Right kidney (tissue), 9 donors: ENCODE results near the gene HACD1.

ENCODE experiments used
- DNase-seq: peaks from one replicate; pipeline ENCODE4 v3.0.0-alpha.2; 2016
- long read RNA-seq, 8 donors: transcript quantifications; one replicate each; lab custom pipeline, GENCODE V29; 2026

HACD1 gene, protein sequence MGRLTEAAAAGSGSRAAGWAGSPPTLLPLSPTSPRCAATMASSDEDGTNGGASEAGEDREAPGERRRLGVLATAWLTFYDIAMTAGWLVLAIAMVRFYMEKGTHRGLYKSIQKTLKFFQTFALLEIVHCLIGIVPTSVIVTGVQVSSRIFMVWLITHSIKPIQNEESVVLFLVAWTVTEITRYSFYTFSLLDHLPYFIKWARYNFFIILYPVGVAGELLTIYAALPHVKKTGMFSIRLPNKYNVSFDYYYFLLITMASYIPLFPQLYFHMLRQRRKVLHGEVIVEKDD
- long read RNA-seq, donor 1, partial matches to known transcripts: 0 of 6 reads
- long read RNA-seq, donor 1, other reads (novel, unspliced or antisense): 5 of 6 reads
- long read RNA-seq, donor 2: 0 reads
- long read RNA-seq, donor 3: 0 reads
- long read RNA-seq, donor 4, partial matches to known transcripts: 0 of 6 reads
- long read RNA-seq, donor 4, other reads (novel, unspliced or antisense): 5 of 6 reads
- long read RNA-seq, donor 5, partial matches to known transcripts: 5 of 6 reads
- long read RNA-seq, donor 5, other reads (novel, unspliced or antisense): 0 of 6 reads
- long read RNA-seq, donor 6, partial matches to known transcripts: 0 of 1 reads
- long read RNA-seq, donor 6, other reads (novel, unspliced or antisense): 0 of 1 reads
- long read RNA-seq, donor 7, partial matches to known transcripts: 6 of 14 reads
- long read RNA-seq, donor 7, other reads (novel, unspliced or antisense): 6 of 14 reads
- long read RNA-seq, donor 8, partial matches to known transcripts: 0 of 7 reads
- long read RNA-seq, donor 8, other reads (novel, unspliced or antisense): 6 of 7 reads

DNA sequence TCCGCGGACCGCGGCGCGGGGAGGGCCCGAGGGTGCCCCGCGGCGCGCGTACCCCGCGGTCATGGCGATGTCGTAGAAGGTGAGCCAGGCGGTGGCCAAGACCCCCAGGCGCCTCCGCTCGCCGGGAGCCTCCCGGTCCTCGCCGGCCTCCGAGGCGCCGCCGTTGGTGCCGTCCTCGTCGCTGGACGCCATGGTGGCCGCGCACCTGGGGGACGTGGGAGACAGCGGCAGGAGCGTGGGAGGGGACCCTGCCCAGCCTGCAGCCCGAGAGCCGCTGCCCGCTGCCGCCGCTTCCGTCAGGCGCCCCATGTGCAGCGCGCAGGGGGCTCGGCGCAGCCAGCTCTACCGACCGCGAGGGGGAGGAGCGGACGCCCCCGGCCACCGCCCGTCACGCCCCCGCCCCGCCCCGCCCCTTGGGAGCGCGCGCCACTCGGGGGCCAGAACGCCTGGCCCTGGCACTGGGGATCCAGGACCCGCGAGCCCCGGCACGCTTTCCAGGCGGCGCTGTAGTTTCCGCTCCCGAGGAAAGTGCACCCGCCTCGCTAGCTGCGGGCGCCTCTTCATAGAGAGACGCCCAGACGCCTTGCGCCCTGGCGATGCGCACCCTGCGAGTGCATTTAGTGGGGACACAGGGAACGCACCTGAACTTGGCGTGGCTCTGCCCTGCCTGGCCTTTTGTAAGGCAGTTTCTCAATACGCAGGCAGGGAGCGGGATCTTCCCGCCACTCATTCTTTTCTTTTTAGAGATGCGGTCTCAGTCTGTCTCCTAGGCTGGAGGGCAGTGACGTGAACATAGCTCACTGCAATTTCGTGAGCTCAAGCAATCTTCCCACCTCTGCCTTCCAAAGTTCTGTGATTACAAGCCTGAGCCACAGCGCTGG is at the start of gene HACD1:
HACD1 (minus strand) TSS at position 344 of the 881 bp plus-strand sequence; CDS start at position 309, 35 bp downstream.
- DNase-seq: peak; percentile 82

DNA sequence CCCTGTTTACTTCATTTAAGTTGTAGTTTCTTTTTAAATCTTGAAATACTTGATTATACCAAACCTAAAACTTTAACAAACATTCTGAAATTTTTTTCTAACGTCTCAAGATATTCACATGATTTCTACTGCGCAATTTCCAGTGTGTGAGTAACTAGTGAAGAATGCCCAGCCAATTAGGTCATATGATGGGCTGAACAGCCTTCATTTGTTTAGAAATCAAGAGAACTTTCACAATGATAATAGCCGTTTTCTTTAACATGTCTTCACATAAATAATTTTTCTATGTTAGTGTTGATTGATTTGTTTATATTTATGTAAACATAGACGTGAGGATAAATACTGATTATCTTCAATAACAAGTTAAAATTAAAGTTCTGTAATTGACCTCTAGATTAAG is 48.6 kb upstream of the HACD1 start:
- no peak for DNase-seq

DNA sequence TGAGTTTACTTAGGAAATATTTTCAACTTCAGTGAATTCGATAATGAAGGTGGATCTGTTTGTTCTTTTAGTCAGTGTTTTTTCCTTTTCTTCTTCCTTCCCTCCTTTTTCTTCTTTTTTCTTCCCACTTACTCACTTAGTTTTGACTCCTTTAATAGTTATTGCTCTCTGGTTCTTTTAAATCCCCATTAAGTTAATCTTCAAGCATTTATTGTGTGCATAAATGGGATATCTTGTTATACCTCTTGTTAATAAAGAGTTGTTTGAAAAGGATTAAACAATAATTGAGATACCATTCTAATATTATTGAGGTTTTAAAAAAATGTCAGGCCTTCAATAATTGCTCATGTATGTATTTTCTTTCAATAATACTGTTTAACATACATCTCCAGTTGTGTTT is 46.3 kb upstream of the HACD1 start:
- no peak for DNase-seq

DNA sequence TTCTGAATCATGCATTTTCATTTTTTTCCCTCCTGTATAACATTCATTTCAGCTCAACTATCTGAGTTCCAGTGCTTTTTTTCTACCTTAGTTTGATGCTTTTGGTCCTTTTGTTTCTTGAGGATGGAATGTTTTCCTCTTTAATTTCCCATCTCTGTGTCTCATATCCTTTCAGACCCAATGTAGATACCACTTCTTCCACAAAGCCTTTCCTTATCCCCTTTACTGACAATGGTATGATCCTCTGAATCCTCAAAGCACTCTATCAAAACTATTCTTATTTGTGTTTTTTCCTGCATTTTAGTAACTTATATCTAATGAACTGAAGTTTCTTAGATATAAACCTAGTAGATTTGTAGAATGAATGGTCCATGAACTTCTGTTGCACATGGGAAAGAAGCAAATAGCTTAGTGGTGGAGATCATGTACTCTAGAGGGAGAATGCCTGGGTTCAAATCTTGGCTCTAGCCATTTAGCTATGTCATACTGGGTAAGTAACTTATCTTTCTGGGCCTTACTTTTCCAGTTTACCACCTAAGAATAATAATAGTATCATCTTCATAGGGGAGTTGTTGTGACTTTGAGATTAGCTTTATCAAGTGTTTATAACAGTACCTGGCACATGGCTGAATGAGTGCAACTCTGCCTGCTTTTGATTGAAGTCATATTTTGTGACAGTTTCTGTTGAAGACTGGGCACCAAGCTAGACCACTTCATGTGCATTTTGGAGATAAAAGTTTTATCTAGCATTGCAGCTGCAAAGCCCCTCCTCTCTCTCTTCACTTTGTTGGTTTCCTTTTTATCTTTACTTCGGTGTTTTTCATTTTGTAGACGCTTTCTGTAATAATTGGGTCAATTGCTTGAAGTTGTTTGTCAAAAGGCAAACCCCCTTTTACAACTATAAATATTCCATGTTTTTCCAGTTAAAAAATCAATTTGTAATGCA is 45.3 kb upstream of the HACD1 start:
- no peak for DNase-seq

- no peak for DNase-seq
Measured at GRCh38 chr10:17661510-17661909, 44.3 kb upstream of the HACD1 start.

DNA sequence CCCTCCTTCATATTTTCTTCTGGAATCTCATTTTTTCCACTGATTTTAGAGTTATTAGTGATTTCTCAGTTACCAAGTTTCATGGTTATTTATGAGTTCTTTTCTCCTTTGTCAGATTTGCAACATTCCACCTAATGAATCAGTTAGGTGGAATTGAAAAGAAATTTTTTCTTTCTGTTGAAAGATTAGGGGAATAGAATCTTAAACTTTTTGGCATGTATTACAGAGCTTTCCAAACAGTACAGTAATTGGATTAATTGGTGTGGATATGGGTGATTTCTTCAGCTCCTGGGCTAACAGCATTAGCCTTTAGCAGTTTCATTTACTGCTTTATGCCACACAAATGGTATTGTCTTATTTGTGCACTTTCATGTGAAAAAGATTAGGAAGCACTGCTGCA is 43.7 kb upstream of the HACD1 start:
- no peak for DNase-seq

- DNase-seq: no peak
Measured at GRCh38 chr10:17659365-17659764, 42.2 kb upstream of the HACD1 start.

DNA sequence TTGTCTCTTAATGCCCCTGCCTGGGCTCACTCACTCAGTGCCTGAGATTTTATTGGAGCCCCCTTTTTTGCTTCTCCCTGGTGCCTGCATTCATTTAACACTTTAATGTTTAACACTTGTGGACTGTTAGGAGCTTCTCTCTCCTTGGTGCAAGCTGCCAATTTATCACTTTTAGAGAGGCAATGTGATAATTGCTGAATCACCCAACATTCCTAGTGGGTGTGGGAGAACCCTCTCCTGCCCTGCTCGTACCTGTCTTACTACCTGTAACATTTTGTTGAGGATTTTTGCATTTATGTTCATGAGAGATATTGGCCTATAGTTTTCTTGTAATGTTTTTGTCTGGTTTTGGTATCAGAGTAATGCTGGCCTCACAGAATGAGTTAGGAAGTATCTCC is 39.9 kb upstream of the HACD1 start:
- no peak for DNase-seq

DNA sequence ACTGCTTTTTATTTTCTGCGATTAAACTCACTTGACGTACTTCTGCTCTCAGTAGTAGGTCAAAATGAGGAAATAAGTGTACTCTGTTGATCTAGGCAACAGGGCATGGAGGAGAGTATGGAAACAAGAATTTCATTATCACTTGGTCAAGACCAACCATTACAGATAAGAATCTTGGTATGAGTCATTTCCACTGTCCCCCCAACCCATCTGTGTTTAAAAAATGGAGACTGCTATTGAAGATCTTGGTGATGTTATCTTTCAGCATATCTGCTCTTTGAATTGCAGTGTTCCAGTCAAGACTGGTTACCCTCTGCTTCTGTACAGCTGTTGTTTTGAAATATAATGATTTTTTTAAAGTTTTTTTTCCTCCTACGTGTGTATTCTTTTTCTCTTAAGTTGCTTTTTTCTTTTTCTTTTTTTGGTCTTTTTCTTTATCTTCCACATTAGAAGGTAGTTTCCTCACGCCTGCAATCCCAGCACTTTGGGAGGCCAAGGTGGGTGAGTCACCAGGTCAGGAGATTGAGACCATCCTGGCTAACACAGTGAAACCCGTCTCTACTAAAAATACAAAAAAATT is 38.5 kb upstream of the HACD1 start:
- no peak for DNase-seq

GRCh38 chr10:17655009-17655408 is 37.8 kb upstream of the HACD1 start:
- no peak for DNase-seq

DNA sequence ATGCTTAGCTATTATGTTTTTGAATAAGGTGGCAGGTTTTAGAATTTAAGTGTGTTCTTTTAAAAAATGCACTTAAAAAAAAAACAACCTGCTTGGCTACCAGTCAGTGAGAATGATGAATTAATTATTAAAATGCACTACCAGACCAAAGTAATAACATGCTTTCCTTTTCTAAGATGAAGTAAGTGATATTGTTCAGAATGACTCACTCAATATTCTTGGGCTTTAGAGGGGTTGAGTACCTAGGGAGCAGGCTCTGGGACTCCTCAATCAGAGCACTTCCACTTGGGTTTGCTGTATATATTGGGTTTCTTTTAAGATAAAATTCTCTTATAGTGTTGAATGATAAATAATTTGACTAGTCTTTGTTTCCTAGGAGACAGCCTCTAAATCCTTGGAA is 35.4 kb upstream of the HACD1 start:
- DNase-seq: no peak

DNA sequence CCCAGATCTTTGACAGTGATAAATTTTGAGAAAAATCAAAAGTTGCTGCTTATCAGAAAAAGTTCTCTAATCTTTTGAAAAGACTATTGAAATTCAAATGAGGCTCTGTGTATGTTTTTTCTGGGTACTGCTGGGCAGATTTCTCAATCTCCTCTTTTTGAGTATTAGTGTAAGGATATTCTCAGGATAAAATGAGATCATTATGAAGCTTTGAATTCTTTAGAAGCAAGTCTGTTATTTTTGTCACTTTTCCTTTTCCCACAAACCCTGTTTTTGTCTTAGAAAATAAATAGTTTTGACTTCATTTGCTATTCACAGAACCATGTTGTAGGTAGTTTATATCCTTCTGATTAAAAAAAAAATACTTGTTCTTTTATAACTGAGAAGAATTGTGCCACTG is 34.7 kb upstream of the HACD1 start:
- no peak for DNase-seq

DNA sequence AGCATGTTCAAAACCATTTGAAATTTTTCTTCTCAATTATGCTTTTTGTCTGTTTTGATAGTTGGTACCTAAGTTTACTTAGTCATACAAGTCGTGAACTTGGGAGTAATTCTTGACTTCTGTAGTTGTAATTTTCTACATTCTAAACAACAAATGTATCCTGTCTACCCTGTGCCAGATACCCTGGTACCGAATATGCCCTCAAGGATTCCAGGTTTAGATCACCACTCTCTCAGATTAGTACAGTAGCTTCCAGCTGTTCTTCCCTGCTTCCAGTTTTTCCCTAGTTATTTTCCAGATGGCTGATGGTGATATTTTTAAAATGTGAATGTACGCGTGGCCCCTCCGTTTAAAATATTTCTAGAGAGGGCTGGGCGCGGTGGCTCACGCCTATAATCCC is 33.2 kb upstream of the HACD1 start:
- no peak for DNase-seq

- no peak for DNase-seq
Measured at GRCh38 chr10:17649836-17650235, 32.7 kb upstream of the HACD1 start.

DNA sequence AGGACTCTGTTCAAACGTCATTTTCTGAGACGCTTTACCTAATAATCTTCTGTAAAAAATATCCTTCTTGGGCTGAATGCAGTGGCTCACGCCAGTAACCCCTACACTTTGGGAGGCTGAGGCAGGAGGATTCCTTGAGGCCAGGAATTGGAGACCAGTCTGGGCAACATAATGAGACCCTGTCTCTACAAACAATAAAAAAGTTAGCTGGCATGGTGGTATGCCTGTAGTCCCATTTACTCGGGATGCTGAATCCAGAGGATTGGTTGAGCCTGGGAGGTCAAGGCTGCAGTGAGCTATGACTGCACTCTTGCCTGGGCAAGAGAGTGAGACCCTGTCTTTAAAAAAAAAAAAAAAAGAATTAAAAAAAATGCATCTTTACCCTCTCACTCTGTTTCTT is 31.9 kb upstream of the HACD1 start:
- DNase-seq: no peak

DNA sequence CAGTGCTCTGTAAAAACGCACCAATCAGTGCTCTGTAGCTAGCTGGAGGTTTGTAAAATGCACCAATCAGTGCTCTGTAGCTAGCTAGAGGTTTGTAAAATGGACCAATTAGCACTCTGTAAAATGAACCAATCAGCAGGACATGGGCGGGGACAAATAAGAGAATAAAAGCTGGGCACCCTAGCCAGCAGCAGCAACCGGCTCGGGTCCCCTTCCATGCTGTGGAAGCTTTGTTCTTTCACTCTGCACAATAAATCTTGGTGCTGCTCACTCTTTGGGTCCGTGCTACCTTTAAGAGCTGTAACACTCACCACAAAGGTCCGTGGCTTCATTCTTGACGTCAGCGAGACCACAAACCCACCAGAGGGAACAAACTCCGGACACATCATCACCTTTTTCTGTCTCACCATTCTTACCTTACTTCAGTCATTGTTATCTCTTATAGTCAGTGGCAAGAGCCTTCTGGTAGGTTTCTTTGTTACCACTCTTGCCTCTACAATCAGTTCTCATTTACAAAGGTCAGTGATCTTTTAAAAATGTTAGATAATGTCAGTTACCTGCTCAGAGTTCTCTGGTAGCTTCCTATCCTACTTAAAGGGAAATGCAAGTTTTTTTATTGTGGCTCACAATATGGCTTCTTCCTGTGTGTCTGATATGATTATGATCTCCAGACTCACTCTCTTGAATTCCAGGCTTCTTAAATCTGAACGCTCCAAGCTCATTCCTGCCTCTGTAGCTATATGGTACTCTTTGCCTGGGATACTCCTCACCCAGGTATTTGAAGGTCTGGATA is 31.3 kb upstream of the HACD1 start:
- DNase-seq: no peak

DNA sequence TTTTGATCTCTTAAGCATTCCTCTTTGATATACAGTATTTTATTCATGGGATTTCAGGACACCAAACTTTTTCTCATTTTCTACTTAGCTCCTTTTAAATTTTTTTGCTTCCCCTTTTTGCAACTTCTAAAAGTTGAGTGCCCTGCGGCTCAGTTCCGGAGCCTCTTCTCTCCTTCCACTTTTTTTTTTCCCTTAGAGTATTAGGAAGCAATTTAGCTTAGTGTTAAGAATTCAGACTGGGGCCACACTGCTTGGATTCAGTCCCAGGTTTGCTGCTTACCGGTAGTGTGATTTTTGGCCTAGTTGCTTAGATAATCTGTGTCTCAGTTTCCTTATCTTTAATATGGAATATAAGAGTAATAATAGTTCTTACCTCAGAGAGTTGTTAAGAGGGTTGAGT is 30.2 kb upstream of the HACD1 start:
- DNase-seq: no peak

DNA sequence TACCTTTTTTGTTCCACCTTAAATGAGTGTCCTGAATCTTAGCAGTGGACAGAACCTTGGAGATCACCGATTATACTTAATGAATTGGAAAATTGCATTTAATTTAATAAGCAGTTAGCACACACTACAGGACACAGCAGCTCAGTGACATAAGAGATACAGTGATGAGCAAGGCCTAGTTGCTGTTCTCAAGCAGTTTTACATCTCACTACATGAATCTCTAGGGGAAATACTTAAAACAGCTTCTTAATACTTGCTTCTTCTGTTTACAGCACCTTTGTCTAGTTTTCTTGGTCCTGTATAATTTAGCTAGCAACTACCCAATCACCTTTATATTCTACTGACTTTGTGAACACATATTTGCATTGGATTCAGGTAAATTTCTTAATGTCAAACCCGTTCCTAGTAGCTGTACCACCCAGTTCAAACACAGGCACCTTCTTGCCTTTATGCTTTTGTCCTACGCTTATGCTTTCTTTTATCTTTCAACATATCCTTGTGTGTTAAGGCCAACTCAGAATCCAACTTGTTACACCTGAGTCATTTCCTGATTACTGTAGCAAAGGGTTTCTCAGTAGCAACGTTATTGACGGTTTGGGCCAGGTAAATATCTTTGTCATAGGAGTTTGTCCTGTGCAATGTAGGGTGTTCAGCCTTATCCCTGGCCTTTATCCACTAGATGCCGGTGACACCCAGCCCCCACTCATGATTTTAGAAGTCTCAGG is 28.6 kb upstream of the HACD1 start:
- no peak for DNase-seq

GRCh38 chr10:17644485-17644943 is 27.3 kb upstream of the HACD1 start:
- no peak for DNase-seq
